HepG2 (cell line): ENCODE results near the gene SMARCA4. TPM values are rescaled to one million over a fixed set of nuclear protein-coding genes. Genes with fewer than 3 reads are reported as not detected.
A peak's percentile ranks its signal among the peaks of the same experiment; 100 is the strongest.

Experiments used
- ATAC-seq: fragments of 200-7000 bp; cut with Tn5 transposase; 3 replicates; pipeline ENCODE4 v1.9.1; 2020; ENCODE audit warnings: mild to moderate bottlenecking, moderate library complexity
- BruUV-seq: library from RNA; stranded (reverse); fragments of 400-500 nt; replicated peaks from 2 replicates; lab custom pipeline; 2021; lab: Mats Ljungman, UMichigan
- CTCF ChIA-PET: fragments of 300-600 bp; formaldehyde crosslinking; extraction: SDS; loops from one replicate; lab custom pipeline; 2021; ENCODE audit warnings: low total read pairs, inconsistent platforms, low intra/inter-chr PET ratio; lab: Yijun Ruan, JAX
- POLR2A ChIA-PET: fragments of 350-600 bp; sonication (Branson Sonifier 250); formaldehyde crosslinking; loops from one replicate; lab custom pipeline; 2020; ENCODE audit warnings: antibody characterized with exemption, inconsistent platforms; lab: Yijun Ruan, JAX
- DNase-seq: peaks from one replicate; pipeline ENCODE4 v3.0.0-alpha.2; 2015; ENCODE audit warnings: low spot score
- FAIRE-seq: peaks from 3 replicates; lab custom pipeline; 2011; peaks lifted over from hg19 to GRCh38; lab: Jason Lieb, UNC
- H2AFZ ChIP-seq: one replicate; pipeline ENCODE4 v1.6.1; 2011; ENCODE audit warnings: low read length, inconsistent platforms
- H3K27ac ChIP-seq: fragments of 300-600 bp; 3 replicates; pipeline ENCODE4 v1.8.0; 2011; ENCODE audit warnings: mixed run types, mild to moderate bottlenecking, mixed read lengths, low read length, inconsistent platforms; ENCODE audit not compliant: insufficient read depth; ENCODE audit errors: extremely low read length
- H3K27me3 ChIP-seq, 2 experiments: fragments of 200-600 bp in 1 of 2; 2 replicates in 1 of 2; 3 replicates in 1 of 2; pipeline versions ENCODE4 v1.6.0 to v1.8.0; 2011; ENCODE audit warnings: low read length in 2 of 2, mild to moderate bottlenecking in 2 of 2, moderate library complexity in 2 of 2, inconsistent platforms in 1 of 2; ENCODE audit not compliant: insufficient read depth in 2 of 2, control insufficient read depth in 1 of 2
- H3K36me3 ChIP-seq, 2 experiments: fragments of 200-600 bp in 1 of 2; replicated peaks in 1 of 2; 2 replicates in 1 of 2; 3 replicates in 1 of 2; pipeline versions ENCODE4 v1.5.1 to v1.8.0; 2011; ENCODE audit warnings: low read length in 2 of 2, inconsistent platforms in 1 of 2; ENCODE audit not compliant: insufficient read depth in 2 of 2, control insufficient read depth in 1 of 2
- H3K4me1 ChIP-seq: 2 replicates; pipeline ENCODE4 v1.5.1; 2012; ENCODE audit warnings: low read length, inconsistent platforms; ENCODE audit not compliant: insufficient read depth
- H3K4me2 ChIP-seq: 2 replicates; pipeline ENCODE4 v1.6.0; 2011; ENCODE audit warnings: low read depth, low read length, inconsistent platforms
- H3K4me3 ChIP-seq, 3 experiments: fragments of 200-600 bp in 1 of 3; sonication (generic), shearing (Covaris generic) in 1 of 3; replicated peaks in 1 of 3; 2 replicates each; pipeline ENCODE4 v1.5.1; 2011 to 2016; ENCODE audit warnings: low read length in 3 of 3, inconsistent platforms in 2 of 3, low read depth in 2 of 3, mild to moderate bottlenecking in 2 of 3, control low read depth in 1 of 3, mixed read lengths in 1 of 3; ENCODE audit not compliant: insufficient read depth in 1 of 3
- H3K79me2 ChIP-seq: one replicate; pipeline ENCODE4 v1.6.1; 2011; ENCODE audit warnings: low read length, inconsistent platforms; ENCODE audit not compliant: insufficient read depth
- H3K9ac ChIP-seq: 2 replicates; pipeline ENCODE4 v1.6.0; 2011; ENCODE audit warnings: mild to moderate bottlenecking, low read depth, low read length, inconsistent platforms; ENCODE audit not compliant: insufficient read depth
- H3K9me3 ChIP-seq: 2 replicates; pipeline ENCODE4 v1.5.1; 2012; ENCODE audit warnings: mild to moderate bottlenecking, low read length
- H4K20me1 ChIP-seq: 2 replicates; pipeline ENCODE4 v1.6.0; 2011; ENCODE audit warnings: inconsistent platforms, mild to moderate bottlenecking, low read length, moderate library complexity; ENCODE audit not compliant: insufficient read depth
- ARNT2 ChIP-seq: sonication (generic); formaldehyde crosslinking; IDR thresholded peaks from 2 replicates; pipeline ENCODE4 v1.8.0; 2022; ENCODE audit warnings: mild to moderate bottlenecking, low read depth, missing genetic modification reagents, moderate library complexity
- ARNTL ChIP-seq: sonication (generic); formaldehyde crosslinking; IDR thresholded peaks from 2 replicates; pipeline ENCODE4 v1.4.0; 2020; ENCODE audit warnings: mild to moderate bottlenecking, missing genetic modification reagents
- BCL6 ChIP-seq: IDR thresholded peaks from 2 replicates; pipeline ENCODE4 v1.6.1; 2016; ENCODE audit warnings: missing genetic modification reagents, missing compliant biosample characterization
- GABPB1 ChIP-seq: IDR thresholded peaks from 2 replicates; pipeline ENCODE4 v1.6.1; 2016; ENCODE audit warnings: mild to moderate bottlenecking, missing genetic modification reagents, moderate library complexity, missing compliant biosample characterization
- JUN ChIP-seq: sonication (generic); formaldehyde crosslinking; IDR thresholded peaks from 2 replicates; pipeline ENCODE4 v1.4.0; 2020; ENCODE audit warnings: mild to moderate bottlenecking, missing genetic modification reagents
- KLF13 ChIP-seq: sonication (generic); formaldehyde crosslinking; IDR thresholded peaks from 2 replicates; pipeline ENCODE4 v1.4.0; 2020; ENCODE audit warnings: mild to moderate bottlenecking, missing genetic modification reagents
- KLF15 ChIP-seq: sonication (generic); formaldehyde crosslinking; IDR thresholded peaks from 2 replicates; pipeline ENCODE4 v1.8.1; 2023; ENCODE audit warnings: borderline replicate concordance, mild to moderate bottlenecking, inconsistent platforms, missing genetic modification reagents, mixed read lengths
- NFYC ChIP-seq: IDR thresholded peaks from 2 replicates; pipeline ENCODE4 v1.6.1; 2016; ENCODE audit warnings: missing genetic modification reagents, missing compliant biosample characterization
- PPARG ChIP-seq: conservative IDR thresholded peaks from 2 replicates; pipeline ENCODE4 v1.6.1; 2016; ENCODE audit warnings: missing biosample characterization, missing genetic modification reagents
- RFXAP ChIP-seq: sonication (generic); formaldehyde crosslinking; IDR thresholded peaks from 2 replicates; pipeline ENCODE4 v1.4.0; 2020; ENCODE audit warnings: missing genetic modification reagents, borderline replicate concordance
- ZBTB21 ChIP-seq: sonication (generic); formaldehyde crosslinking; IDR thresholded peaks from 2 replicates; pipeline ENCODE4 v1.4.0; 2020; ENCODE audit warnings: missing genetic modification reagents
- ZFP1 ChIP-seq: IDR thresholded peaks from 2 replicates; pipeline ENCODE4 v1.6.1; 2016
- ZNF367 ChIP-seq: sonication (generic); formaldehyde crosslinking; IDR thresholded peaks from 2 replicates; pipeline ENCODE4 v1.4.0; 2020; ENCODE audit warnings: missing genetic modification reagents, borderline replicate concordance
- WGBS: methylation state at CpG from one replicate; pipeline ENCODE4 v1.1.6; 2017; ENCODE audit warnings: low lambda C conversion rate; 5-methylcytosine and 5-hydroxymethylcytosine counted together
- in situ Hi-C: cut with HindIII; loops from 2 replicates; pipeline ENCODE4 v1.10.0; 2017; ENCODE audit warnings: low pct_unique_long_range_greater_than_20kb; ENCODE audit not compliant: extremely low pct_ligation_motif_present
- intact Hi-C: fragments of 100-400 bp; cut with micrococcal nuclease; formaldehyde crosslinking; loops from one replicate; pipeline ENCODE4 v1.10.0; 2022; ENCODE audit not compliant: unreplicated experiment
- polyA plus RNA-seq, 8 experiments: library from polyadenylated mRNA; depleted of rRNA in 3 of 8; stranded (reverse) in 7 of 8; unstranded in 1 of 8; fragments of >200 nt; fragmentation: Illumina TruSeq in 4 of 8; extraction: Trizol in 4 of 8; gene quantifications; 2 replicates each; pipeline versions ENCODE4 v1.2.1 to v1.2.3, GENCODE V29; 2011 to 2016; ENCODE audit warnings: low read depth in 4 of 8, missing spikeins in 1 of 8, mixed read lengths in 1 of 8; ENCODE audit not compliant: insufficient read depth in 1 of 8
- total RNA-seq, 5 experiments: library from RNA; depleted of rRNA; stranded (reverse); fragments of >200 nt; fragmentation: Illumina TruSeq; extraction: Trizol; gene quantifications; 2 replicates each; pipeline ENCODE4 v1.2.3, GENCODE V29; 2016; ENCODE audit warnings: low read depth in 1 of 5
- TF ChIP-seq, protein P1 (sequence below): sonication (generic); formaldehyde crosslinking; IDR thresholded peaks from 2 replicates; pipeline ENCODE4; 2020; ENCODE audit warnings: missing genetic modification reagents, mild to moderate bottlenecking, borderline replicate concordance
- TF ChIP-seq, protein P2 (sequence below): sonication (generic); formaldehyde crosslinking; IDR thresholded peaks from 2 replicates; pipeline ENCODE4 v1.4.0; 2020; ENCODE audit warnings: missing genetic modification reagents
- TF ChIP-seq, protein P3 (sequence below): sonication (generic); formaldehyde crosslinking; IDR thresholded peaks from 2 replicates; pipeline ENCODE4 v1.5.1; 2020; ENCODE audit warnings: mild to moderate bottlenecking, moderate library complexity, missing genetic modification reagents

The SMARCA4 gene
- total and polyA plus RNA-seq, 2 of the 13 experiments (the other 11 are each of a cell fraction or from before 2014, with no cell fraction given), result 25.4 to 45.9 TPM

DNA sequence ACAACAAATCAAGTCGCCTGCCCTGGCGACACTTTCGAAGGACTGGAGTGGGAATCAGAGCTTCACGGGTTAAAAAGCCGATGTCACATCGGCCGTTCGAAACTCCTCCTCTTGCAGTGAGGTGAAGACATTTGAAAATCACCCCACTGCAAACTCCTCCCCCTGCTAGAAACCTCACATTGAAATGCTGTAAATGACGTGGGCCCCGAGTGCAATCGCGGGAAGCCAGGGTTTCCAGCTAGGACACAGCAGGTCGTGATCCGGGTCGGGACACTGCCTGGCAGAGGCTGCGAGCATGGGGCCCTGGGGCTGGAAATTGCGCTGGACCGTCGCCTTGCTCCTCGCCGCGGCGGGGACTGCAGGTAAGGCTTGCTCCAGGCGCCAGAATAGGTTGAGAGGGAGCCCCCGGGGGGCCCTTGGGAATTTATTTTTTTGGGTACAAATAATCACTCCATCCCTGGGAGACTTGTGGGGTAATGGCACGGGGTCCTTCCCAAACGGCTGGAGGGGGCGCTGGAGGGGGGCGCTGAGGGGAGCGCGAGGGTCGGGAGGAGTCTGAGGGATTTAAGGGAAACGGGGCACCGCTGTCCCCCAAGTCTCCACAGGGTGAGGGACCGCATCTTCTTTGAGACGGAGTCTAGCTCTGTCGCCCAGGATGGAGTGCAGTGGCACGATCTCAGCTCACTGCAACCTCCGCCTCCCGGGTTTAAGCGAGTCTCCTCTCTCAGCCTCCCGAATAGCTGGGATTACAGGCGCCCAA lies 128.6 kb downstream of the SMARCA4 start, which contains the start of gene LDLR:
Gene LDLR, plus strand, starts transcription at position 210 of the 760 bp plus-strand sequence. Its CDS starts 86 bp downstream, at position 296.
- WGBS, result 2% methylated on average over 34 of the region's 43 CpGs
- peaks cover 61% of the 10 kb centered on the region for H3K4me1 ChIP-seq
- peaks cover 38% of the 10 kb centered on the region for H4K20me1 ChIP-seq
- BruUV-seq, result TSS peak; percentile 78
- FAIRE-seq, result peak; percentile 97
- H3K9ac ChIP-seq, result peak within 1 kb of the TSS; percentile 98
- peak; percentile 95 for DNase-seq
- H2AFZ ChIP-seq, result no peak within 1 kb of the TSS
- peak within 1 kb of the TSS; percentile 97 for H3K27ac ChIP-seq
- in situ Hi-C loops (no loop called here), intact Hi-C loops (no loop called here)
- ChIA-PET POLR2A (interaction anchor here (0.8 to 2.5 kb wide), 8 partner anchors 10 to 253 kb away, joined by 3 to 8 read pairs (median 4); partner anchors contain the start of gene TMED1), CTCF (no interaction called here)
- H3K79me2 ChIP-seq, result peaks cover 47% of the 10 kb centered on the region
- peaks cover 3 to 11% of the 10 kb centered on the region in 2 experiments; a peak in 4 of 5 replicates for H3K36me3 ChIP-seq
- peak within 1 kb of the TSS; percentile 86 for H3K4me2 ChIP-seq
- peak; percentile 66 for ATAC-seq
- no peaks in the 10 kb centered on the region; a peak in 1 of 5 replicates for H3K27me3 ChIP-seq
- peak within 1 kb of the TSS; percentile 81 to 93 (median 93) for H3K4me3 ChIP-seq
- no peaks in the 10 kb centered on the region for H3K9me3 ChIP-seq
- TF ChIP-seq, protein P1, sequence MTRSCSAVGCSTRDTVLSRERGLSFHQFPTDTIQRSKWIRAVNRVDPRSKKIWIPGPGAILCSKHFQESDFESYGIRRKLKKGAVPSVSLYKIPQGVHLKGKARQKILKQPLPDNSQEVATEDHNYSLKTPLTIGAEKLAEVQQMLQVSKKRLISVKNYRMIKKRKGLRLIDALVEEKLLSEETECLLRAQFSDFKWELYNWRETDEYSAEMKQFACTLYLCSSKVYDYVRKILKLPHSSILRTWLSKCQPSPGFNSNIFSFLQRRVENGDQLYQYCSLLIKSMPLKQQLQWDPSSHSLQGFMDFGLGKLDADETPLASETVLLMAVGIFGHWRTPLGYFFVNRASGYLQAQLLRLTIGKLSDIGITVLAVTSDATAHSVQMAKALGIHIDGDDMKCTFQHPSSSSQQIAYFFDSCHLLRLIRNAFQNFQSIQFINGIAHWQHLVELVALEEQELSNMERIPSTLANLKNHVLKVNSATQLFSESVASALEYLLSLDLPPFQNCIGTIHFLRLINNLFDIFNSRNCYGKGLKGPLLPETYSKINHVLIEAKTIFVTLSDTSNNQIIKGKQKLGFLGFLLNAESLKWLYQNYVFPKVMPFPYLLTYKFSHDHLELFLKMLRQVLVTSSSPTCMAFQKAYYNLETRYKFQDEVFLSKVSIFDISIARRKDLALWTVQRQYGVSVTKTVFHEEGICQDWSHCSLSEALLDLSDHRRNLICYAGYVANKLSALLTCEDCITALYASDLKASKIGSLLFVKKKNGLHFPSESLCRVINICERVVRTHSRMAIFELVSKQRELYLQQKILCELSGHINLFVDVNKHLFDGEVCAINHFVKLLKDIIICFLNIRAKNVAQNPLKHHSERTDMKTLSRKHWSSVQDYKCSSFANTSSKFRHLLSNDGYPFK (CRISPR knock-in tag), result peak; percentile 23; the same call in 1 of the 2 replicates
- TF ChIP-seq BCL6 (CRISPR knock-in tag) (peak; percentile 16), ZNF367 (CRISPR knock-in tag) (no peak), GABPB1 (no peak), KLF13 (CRISPR knock-in tag) (no peak), ZBTB21 (peak; percentile 74), ARNTL (CRISPR knock-in tag) (no peak), KLF15 (CRISPR knock-in tag) (no peak), JUN (CRISPR knock-in tag) (peak; percentile 19; the same call in 1 of the 2 replicates), PPARG (CRISPR knock-in tag) (no peak; the same call in 1 of the 2 replicates), RFXAP (CRISPR knock-in tag) (0 out of 2 replicates have a peak, but pooled peaks have one; percentile 15), ZFP1 (CRISPR knock-in tag) (no peak), NFYC (CRISPR knock-in tag) (peak; percentile 57), ARNT2 (CRISPR knock-in tag) (0 out of 2 replicates have a peak, but pooled peaks have one; percentile 25)
- TF ChIP-seq, protein P2, sequence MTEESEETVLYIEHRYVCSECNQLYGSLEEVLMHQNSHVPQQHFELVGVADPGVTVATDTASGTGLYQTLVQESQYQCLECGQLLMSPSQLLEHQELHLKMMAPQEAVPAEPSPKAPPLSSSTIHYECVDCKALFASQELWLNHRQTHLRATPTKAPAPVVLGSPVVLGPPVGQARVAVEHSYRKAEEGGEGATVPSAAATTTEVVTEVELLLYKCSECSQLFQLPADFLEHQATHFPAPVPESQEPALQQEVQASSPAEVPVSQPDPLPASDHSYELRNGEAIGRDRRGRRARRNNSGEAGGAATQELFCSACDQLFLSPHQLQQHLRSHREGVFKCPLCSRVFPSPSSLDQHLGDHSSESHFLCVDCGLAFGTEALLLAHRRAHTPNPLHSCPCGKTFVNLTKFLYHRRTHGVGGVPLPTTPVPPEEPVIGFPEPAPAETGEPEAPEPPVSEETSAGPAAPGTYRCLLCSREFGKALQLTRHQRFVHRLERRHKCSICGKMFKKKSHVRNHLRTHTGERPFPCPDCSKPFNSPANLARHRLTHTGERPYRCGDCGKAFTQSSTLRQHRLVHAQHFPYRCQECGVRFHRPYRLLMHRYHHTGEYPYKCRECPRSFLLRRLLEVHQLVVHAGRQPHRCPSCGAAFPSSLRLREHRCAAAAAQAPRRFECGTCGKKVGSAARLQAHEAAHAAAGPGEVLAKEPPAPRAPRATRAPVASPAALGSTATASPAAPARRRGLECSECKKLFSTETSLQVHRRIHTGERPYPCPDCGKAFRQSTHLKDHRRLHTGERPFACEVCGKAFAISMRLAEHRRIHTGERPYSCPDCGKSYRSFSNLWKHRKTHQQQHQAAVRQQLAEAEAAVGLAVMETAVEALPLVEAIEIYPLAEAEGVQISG (CRISPR knock-in tag), result 0 out of 2 replicates have a peak, but pooled peaks have one; percentile 47
- TF ChIP-seq, protein P3, sequence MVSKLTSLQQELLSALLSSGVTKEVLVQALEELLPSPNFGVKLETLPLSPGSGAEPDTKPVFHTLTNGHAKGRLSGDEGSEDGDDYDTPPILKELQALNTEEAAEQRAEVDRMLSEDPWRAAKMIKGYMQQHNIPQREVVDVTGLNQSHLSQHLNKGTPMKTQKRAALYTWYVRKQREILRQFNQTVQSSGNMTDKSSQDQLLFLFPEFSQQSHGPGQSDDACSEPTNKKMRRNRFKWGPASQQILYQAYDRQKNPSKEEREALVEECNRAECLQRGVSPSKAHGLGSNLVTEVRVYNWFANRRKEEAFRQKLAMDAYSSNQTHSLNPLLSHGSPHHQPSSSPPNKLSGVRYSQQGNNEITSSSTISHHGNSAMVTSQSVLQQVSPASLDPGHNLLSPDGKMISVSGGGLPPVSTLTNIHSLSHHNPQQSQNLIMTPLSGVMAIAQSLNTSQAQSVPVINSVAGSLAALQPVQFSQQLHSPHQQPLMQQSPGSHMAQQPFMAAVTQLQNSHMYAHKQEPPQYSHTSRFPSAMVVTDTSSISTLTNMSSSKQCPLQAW, result peak; percentile 46
